HepG2 (cell line): ENCODE results near the gene CFAP92. TPM values are rescaled to one million over a fixed set of nuclear protein-coding genes. Genes with fewer than 3 reads are reported as not detected.

Source experiments
- ATAC-seq: fragments of 200-7000 bp; cut with Tn5 transposase; 3 replicates; pipeline ENCODE4 v1.9.1; 2020; ENCODE audit warnings: mild to moderate bottlenecking, moderate library complexity
- BruUV-seq: library from RNA; stranded (reverse); fragments of 400-500 nt; replicated peaks from 2 replicates; lab custom pipeline; 2021; lab: Mats Ljungman, UMichigan
- CTCF ChIA-PET: fragments of 300-600 bp; formaldehyde crosslinking; extraction: SDS; loops from one replicate; lab custom pipeline; 2021; ENCODE audit warnings: low total read pairs, inconsistent platforms, low intra/inter-chr PET ratio; lab: Yijun Ruan, JAX
- POLR2A ChIA-PET: fragments of 350-600 bp; sonication (Branson Sonifier 250); formaldehyde crosslinking; loops from one replicate; lab custom pipeline; 2020; ENCODE audit warnings: antibody characterized with exemption, inconsistent platforms; lab: Yijun Ruan, JAX
- DNase-seq: peaks from one replicate; pipeline ENCODE4 v3.0.0-alpha.2; 2015; ENCODE audit warnings: low spot score
- FAIRE-seq: peaks from 3 replicates; lab custom pipeline; 2011; peaks lifted over from hg19 to GRCh38; lab: Jason Lieb, UNC
- H2AFZ ChIP-seq: one replicate; pipeline ENCODE4 v1.6.1; 2011; ENCODE audit warnings: low read length, inconsistent platforms
- H3K27ac ChIP-seq: fragments of 300-600 bp; 3 replicates; pipeline ENCODE4 v1.8.0; 2011; ENCODE audit warnings: mixed run types, mild to moderate bottlenecking, mixed read lengths, low read length, inconsistent platforms; ENCODE audit not compliant: insufficient read depth; ENCODE audit errors: extremely low read length
- H3K27me3 ChIP-seq, 2 experiments: fragments of 200-600 bp in 1 of 2; 2 replicates in 1 of 2; 3 replicates in 1 of 2; pipeline versions ENCODE4 v1.6.0 to v1.8.0; 2011; ENCODE audit warnings: low read length in 2 of 2, mild to moderate bottlenecking in 2 of 2, moderate library complexity in 2 of 2, inconsistent platforms in 1 of 2; ENCODE audit not compliant: insufficient read depth in 2 of 2, control insufficient read depth in 1 of 2
- H3K36me3 ChIP-seq, 2 experiments: fragments of 200-600 bp in 1 of 2; replicated peaks in 1 of 2; 2 replicates in 1 of 2; 3 replicates in 1 of 2; pipeline versions ENCODE4 v1.5.1 to v1.8.0; 2011; ENCODE audit warnings: low read length in 2 of 2, inconsistent platforms in 1 of 2; ENCODE audit not compliant: insufficient read depth in 2 of 2, control insufficient read depth in 1 of 2
- H3K4me1 ChIP-seq: 2 replicates; pipeline ENCODE4 v1.5.1; 2012; ENCODE audit warnings: low read length, inconsistent platforms; ENCODE audit not compliant: insufficient read depth
- H3K4me2 ChIP-seq: 2 replicates; pipeline ENCODE4 v1.6.0; 2011; ENCODE audit warnings: low read depth, low read length, inconsistent platforms
- H3K4me3 ChIP-seq, 3 experiments: fragments of 200-600 bp in 1 of 3; sonication (generic), shearing (Covaris generic) in 1 of 3; replicated peaks in 1 of 3; 2 replicates each; pipeline ENCODE4 v1.5.1; 2011 to 2016; ENCODE audit warnings: low read length in 3 of 3, inconsistent platforms in 2 of 3, low read depth in 2 of 3, mild to moderate bottlenecking in 2 of 3, control low read depth in 1 of 3, mixed read lengths in 1 of 3; ENCODE audit not compliant: insufficient read depth in 1 of 3
- H3K79me2 ChIP-seq: one replicate; pipeline ENCODE4 v1.6.1; 2011; ENCODE audit warnings: low read length, inconsistent platforms; ENCODE audit not compliant: insufficient read depth
- H3K9ac ChIP-seq: 2 replicates; pipeline ENCODE4 v1.6.0; 2011; ENCODE audit warnings: mild to moderate bottlenecking, low read depth, low read length, inconsistent platforms; ENCODE audit not compliant: insufficient read depth
- H3K9me3 ChIP-seq: 2 replicates; pipeline ENCODE4 v1.5.1; 2012; ENCODE audit warnings: mild to moderate bottlenecking, low read length
- H4K20me1 ChIP-seq: 2 replicates; pipeline ENCODE4 v1.6.0; 2011; ENCODE audit warnings: inconsistent platforms, mild to moderate bottlenecking, low read length, moderate library complexity; ENCODE audit not compliant: insufficient read depth
- CTCF ChIP-seq: sonication (generic); formaldehyde crosslinking; IDR thresholded peaks from 2 replicates; pipeline ENCODE4 v1.5.0; 2020; ENCODE audit warnings: mild to moderate bottlenecking, missing genetic modification reagents, moderate library complexity
- HOXA5 ChIP-seq: sonication (generic); formaldehyde crosslinking; IDR thresholded peaks from 2 replicates; pipeline ENCODE4 v1.4.0; 2020; ENCODE audit warnings: missing genetic modification reagents
- IKZF4 ChIP-seq: sonication (generic); formaldehyde crosslinking; IDR thresholded peaks from 2 replicates; pipeline ENCODE4 v1.5.1; 2020; ENCODE audit warnings: borderline replicate concordance, mild to moderate bottlenecking, low read depth, missing genetic modification reagents; ENCODE audit errors: not compliant biosample characterization
- KIAA2018 ChIP-seq: sonication (generic); formaldehyde crosslinking; IDR thresholded peaks from 2 replicates; pipeline ENCODE4 v1.5.0; 2020; ENCODE audit warnings: mild to moderate bottlenecking, missing genetic modification reagents, borderline replicate concordance
- RBAK ChIP-seq: sonication (generic); formaldehyde crosslinking; IDR thresholded peaks from 2 replicates; pipeline ENCODE4 v1.5.1; 2020; ENCODE audit warnings: mild to moderate bottlenecking, missing genetic modification reagents
- WGBS: methylation state at CpG from one replicate; pipeline ENCODE4 v1.1.6; 2017; ENCODE audit warnings: low lambda C conversion rate; 5-methylcytosine and 5-hydroxymethylcytosine counted together
- in situ Hi-C: cut with HindIII; loops from 2 replicates; pipeline ENCODE4 v1.10.0; 2017; ENCODE audit warnings: low pct_unique_long_range_greater_than_20kb; ENCODE audit not compliant: extremely low pct_ligation_motif_present
- intact Hi-C: fragments of 100-400 bp; cut with micrococcal nuclease; formaldehyde crosslinking; loops from one replicate; pipeline ENCODE4 v1.10.0; 2022; ENCODE audit not compliant: unreplicated experiment
- polyA plus RNA-seq, 8 experiments: library from polyadenylated mRNA; depleted of rRNA in 3 of 8; stranded (reverse) in 7 of 8; unstranded in 1 of 8; fragments of >200 nt; fragmentation: Illumina TruSeq in 4 of 8; extraction: Trizol in 4 of 8; gene quantifications; 2 replicates each; pipeline versions ENCODE4 v1.2.1 to v1.2.3, GENCODE V29; 2011 to 2016; ENCODE audit warnings: low read depth in 4 of 8, missing spikeins in 1 of 8, mixed read lengths in 1 of 8; ENCODE audit not compliant: insufficient read depth in 1 of 8
- total RNA-seq, 5 experiments: library from RNA; depleted of rRNA; stranded (reverse); fragments of >200 nt; fragmentation: Illumina TruSeq; extraction: Trizol; gene quantifications; 2 replicates each; pipeline ENCODE4 v1.2.3, GENCODE V29; 2016; ENCODE audit warnings: low read depth in 1 of 5

The CFAP92 gene
- total and polyA plus RNA-seq, 2 of the 13 experiments (the other 11 are each of a cell fraction or from before 2014, with no cell fraction given), result 0.18 to 0.46 TPM

GRCh38 chr3:129016720-129017483 is 23.0 kb upstream of the CFAP92 start:
- ChIA-PET POLR2A (interaction anchor here (1.0 kb wide), 1 partner anchor 13 kb away, joined by 3 read pairs; no protein-coding TSS in a partner anchor), CTCF (no interaction called here)
- WGBS, result 67% methylated on average over 12 of the region's 14 CpGs
- DNase-seq, result no peak
- peaks cover 32% of the 10 kb centered on the region for H3K4me1 ChIP-seq
- in situ Hi-C loops, result no loop called here
- H3K27me3 ChIP-seq, result peaks cover 2 to 48% of the 10 kb centered on the region in 2 experiments; a peak in 4 of 5 replicates
- H3K4me2 ChIP-seq, result no peak overlapping the region
- no peaks in the 10 kb centered on the region for H3K36me3 ChIP-seq
- no peak for ATAC-seq
- no peak overlapping the region for H3K9ac ChIP-seq
- no peaks in the 10 kb centered on the region for H3K79me2 ChIP-seq
- no TSS peak for BruUV-seq
- no peak overlapping the region for H2AFZ ChIP-seq
- no peaks in the 10 kb centered on the region for H4K20me1 ChIP-seq
- intact Hi-C loops, result loop anchor here (1.0 kb wide), 1 partner anchor 47 kb away; no protein-coding TSS in a partner anchor
- no peaks in the 10 kb centered on the region for H3K9me3 ChIP-seq
- no peak overlapping the region for H3K4me3 ChIP-seq
- no peak overlapping the region for H3K27ac ChIP-seq
- no peak for FAIRE-seq
- TF ChIP-seq RBAK (no peak), CTCF (CRISPR knock-in tag) (no peak), IKZF4 (CRISPR knock-in tag) (no peak), HOXA5 (CRISPR knock-in tag) (no peak), KIAA2018 (CRISPR knock-in tag) (no peak)
